CD4-positive, alpha-beta T cell (primary cell): Measurements from ENCODE around the gene SH3RF3. TPM values are rescaled to one million over a fixed set of nuclear protein-coding genes. Genes with fewer than 3 reads are reported as not detected.

ENCODE experiments used
- ATAC-seq: fragments of 200-7000 bp; cut with Tn5 transposase; one replicate; pipeline ENCODE4 v1.10.0; 2022; ENCODE audit warnings: mild to moderate bottlenecking; ENCODE audit not compliant: poor library complexity
- CTCF ChIA-PET: fragments of 350-600 bp; sonication (Branson Sonifier 250); formaldehyde crosslinking; loops from one replicate; lab custom pipeline; 2021; ENCODE audit warnings: antibody characterized with exemption, inconsistent platforms; lab: Charles Lee
- POLR2A ChIA-PET: fragments of 350-600 bp; sonication (Branson Sonifier 250); formaldehyde crosslinking; loops from one replicate; lab custom pipeline; 2021; ENCODE audit warnings: antibody characterized with exemption, inconsistent platforms; lab: Charles Lee
- DNase-seq, 14 experiments: peaks; one replicate each; pipeline ENCODE4 v3.0.0-alpha.2; 2013 to 2020; ENCODE audit warnings: mixed read lengths in 2 of 14
- H3K27ac ChIP-seq, 2 donors: one replicate each; pipeline versions ENCODE4 v1.5.1 to v1.7.0; 2013; ENCODE audit warnings: low read length in 2 of 2, low read depth in 1 of 2, mild to moderate bottlenecking in 1 of 2
- H3K27me3 ChIP-seq, 2 experiments: 1 replicate in 1 of 2; 2 replicates in 1 of 2; pipeline versions ENCODE4 v1.6.1 to v1.7.0; 2013; ENCODE audit warnings: low read length in 2 of 2, control low read depth in 1 of 2, mild to moderate bottlenecking in 1 of 2, moderate library complexity in 1 of 2; ENCODE audit not compliant: insufficient read depth in 2 of 2, control insufficient read depth in 1 of 2
- H3K36me3 ChIP-seq: one replicate; pipeline ENCODE4 v1.6.1; 2013; ENCODE audit warnings: low read length, control low read depth; ENCODE audit not compliant: insufficient read depth
- H3K4me1 ChIP-seq: one replicate; pipeline ENCODE4 v1.6.1; 2013; ENCODE audit warnings: low read length, control low read depth; ENCODE audit not compliant: insufficient read depth
- H3K4me3 ChIP-seq: one replicate; pipeline ENCODE4 v1.5.1; 2013; ENCODE audit warnings: mild to moderate bottlenecking, low read length, moderate library complexity
- H3K9me3 ChIP-seq, 2 experiments: 1 replicate in 1 of 2; 2 replicates in 1 of 2; pipeline versions ENCODE4 v1.6.1 to v1.7.0; 2013; ENCODE audit warnings: low read length in 2 of 2, mild to moderate bottlenecking in 2 of 2, control low read depth in 1 of 2, moderate library complexity in 1 of 2; ENCODE audit not compliant: control insufficient read depth in 1 of 2, insufficient read depth in 1 of 2
- H3K27ac Mint-ChIP-seq: one replicate; pipeline ENCODE4 v1.8.0; 2020; ENCODE audit warnings: mixed read lengths
- H3K27me3 Mint-ChIP-seq: one replicate; pipeline ENCODE4 v1.8.0; 2021; ENCODE audit warnings: mixed read lengths
- H3K36me3 Mint-ChIP-seq: one replicate; pipeline ENCODE4 v1.8.0; 2021; ENCODE audit warnings: low read depth, mixed read lengths
- H3K4me1 Mint-ChIP-seq: one replicate; pipeline ENCODE4 v1.8.0; 2021; ENCODE audit warnings: low read depth, mixed read lengths
- H3K4me3 Mint-ChIP-seq: one replicate; pipeline ENCODE4 v1.8.0; 2020; ENCODE audit warnings: mild to moderate bottlenecking, mixed read lengths
- H3K9me3 Mint-ChIP-seq: one replicate; pipeline ENCODE4 v1.8.0; 2020; ENCODE audit warnings: mixed read lengths
- intact Hi-C, 2 experiments: fragments of 100-400 bp; cut with DNase I in 1 of 2; cut with micrococcal nuclease in 1 of 2; formaldehyde crosslinking; loops; one replicate each; pipeline versions ENCODE4 v1.15.1 to v1.9.0; 2023 to 2025; cut with DNase I, micrococcal nuclease
- total RNA-seq, 174 experiments: library from RNA in 2 of 174; stranded (reverse) in 2 of 174; gene quantifications; one replicate each; pipeline ENCODE4 v1.2.3 and lab custom pipeline; 2021 to 2026
- TF ChIP-seq, protein P1 (sequence below): fragments of 200-600 bp; IDR thresholded peaks from one replicate; pipeline ENCODE4 v1.8.0; 2022; ENCODE audit warnings: antibody characterized with exemption, mild to moderate bottlenecking

SH3RF3 gene
- total RNA-seq, 2 experiments from 2014 or later: 5.2 to 5.9 TPM

DNA sequence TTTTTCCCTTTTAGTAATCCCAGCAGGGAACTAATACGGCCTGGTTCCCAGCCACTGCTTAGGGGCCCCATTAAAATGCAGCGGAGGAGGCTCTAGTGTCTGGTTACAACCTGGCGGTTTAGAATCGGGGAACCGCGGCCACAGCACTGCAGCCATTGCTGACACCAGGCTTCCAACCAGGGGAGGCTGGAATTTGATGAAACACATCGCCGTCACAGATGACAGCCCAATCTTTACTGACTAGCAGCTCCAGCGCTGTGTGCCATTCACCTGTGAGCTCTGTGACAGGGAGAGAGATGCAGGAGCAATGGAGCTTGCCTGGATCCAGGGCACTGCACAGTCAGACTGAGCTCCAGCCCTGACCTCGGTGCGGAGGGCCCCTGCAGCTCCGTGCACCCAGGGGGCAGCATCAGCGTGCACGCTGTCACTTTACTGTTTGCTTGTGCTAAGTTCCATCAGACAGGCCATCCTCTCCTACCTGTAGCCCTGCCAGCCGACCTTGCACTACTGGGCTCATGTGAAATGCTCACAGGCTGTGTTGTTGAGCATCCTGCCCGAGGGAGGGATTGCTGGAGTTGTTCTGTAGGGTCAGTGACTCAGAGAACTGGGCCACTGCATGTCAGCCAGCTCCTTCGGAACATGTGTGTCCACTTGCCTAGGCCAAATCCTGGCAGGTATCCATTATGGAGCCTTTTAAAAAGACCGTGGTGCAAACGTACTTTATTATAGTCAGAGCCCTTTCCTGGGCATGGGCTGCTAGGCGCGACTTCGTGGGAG, 281.2 kb downstream of the SH3RF3 start:
- Mint-ChIP-seq H3K9me3 (no peaks in the 10 kb centered on the region), H3K27ac (no peak overlapping the region), H3K27me3 (no peaks in the 10 kb centered on the region), H3K36me3 (no peaks in the 10 kb centered on the region), H3K4me3 (no peak overlapping the region), H3K4me1 (no peaks in the 10 kb centered on the region)
- ATAC-seq (no peak), DNase-seq (no peak)
- Histone ChIP-seq H3K4me1 (no peaks in the 10 kb centered on the region), H3K36me3 (no peaks in the 10 kb centered on the region), H3K4me3 (no peak overlapping the region), H3K9me3 (no peaks in the 10 kb centered on the region), H3K27me3 (no peaks in the 10 kb centered on the region), H3K27ac (no peak overlapping the region)
- ChIA-PET CTCF (no interaction called here), POLR2A (no interaction called here)
- TF ChIP-seq, protein P1, sequence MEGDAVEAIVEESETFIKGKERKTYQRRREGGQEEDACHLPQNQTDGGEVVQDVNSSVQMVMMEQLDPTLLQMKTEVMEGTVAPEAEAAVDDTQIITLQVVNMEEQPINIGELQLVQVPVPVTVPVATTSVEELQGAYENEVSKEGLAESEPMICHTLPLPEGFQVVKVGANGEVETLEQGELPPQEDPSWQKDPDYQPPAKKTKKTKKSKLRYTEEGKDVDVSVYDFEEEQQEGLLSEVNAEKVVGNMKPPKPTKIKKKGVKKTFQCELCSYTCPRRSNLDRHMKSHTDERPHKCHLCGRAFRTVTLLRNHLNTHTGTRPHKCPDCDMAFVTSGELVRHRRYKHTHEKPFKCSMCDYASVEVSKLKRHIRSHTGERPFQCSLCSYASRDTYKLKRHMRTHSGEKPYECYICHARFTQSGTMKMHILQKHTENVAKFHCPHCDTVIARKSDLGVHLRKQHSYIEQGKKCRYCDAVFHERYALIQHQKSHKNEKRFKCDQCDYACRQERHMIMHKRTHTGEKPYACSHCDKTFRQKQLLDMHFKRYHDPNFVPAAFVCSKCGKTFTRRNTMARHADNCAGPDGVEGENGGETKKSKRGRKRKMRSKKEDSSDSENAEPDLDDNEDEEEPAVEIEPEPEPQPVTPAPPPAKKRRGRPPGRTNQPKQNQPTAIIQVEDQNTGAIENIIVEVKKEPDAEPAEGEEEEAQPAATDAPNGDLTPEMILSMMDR: no peak
- intact Hi-C loops: no loop called here

DNA sequence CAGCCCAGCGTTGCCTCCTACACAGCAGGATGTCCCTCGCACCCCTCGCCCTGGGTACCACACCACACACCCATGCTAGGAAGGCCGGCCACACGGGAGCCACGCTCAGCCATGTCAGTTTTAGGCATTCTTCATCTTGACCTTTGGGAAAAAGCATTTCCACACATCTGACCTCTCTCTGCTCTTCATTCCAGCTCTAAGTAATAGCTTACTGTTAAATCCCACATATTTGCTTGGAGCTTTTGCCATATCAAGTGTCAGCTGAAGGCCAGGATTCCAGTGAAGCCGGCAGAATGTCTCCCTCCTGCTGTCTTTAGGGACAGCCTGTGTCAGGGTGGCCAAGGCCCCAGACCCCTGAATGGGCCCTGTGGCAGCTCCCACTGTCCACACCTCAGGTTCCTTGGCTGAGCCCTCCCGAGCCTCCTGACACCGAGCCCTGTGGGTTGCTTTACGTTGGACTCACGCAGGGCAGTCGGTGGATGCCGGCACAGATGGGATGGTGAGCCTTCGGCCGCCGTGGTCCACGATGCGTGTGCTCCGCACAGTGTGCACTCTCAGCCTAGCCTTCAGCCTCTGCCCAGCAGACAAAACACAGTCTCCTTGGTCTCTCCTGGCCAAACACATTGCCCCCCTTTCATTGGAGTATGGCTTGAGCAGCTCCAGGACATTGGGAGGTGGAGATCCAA, 282.8 kb downstream of the SH3RF3 start:
- TF ChIP-seq, protein P1: no peak
- DNase-seq: no peak
- H3K36me3 Mint-ChIP-seq: no peaks in the 10 kb centered on the region
- no peaks in the 10 kb centered on the region for H3K27me3 Mint-ChIP-seq
- CTCF ChIA-PET: no interaction called here
- no peak for ATAC-seq
- H3K4me3 Mint-ChIP-seq: no peak overlapping the region
- Histone ChIP-seq H3K27me3 (no peaks in the 10 kb centered on the region), H3K4me1 (no peaks in the 10 kb centered on the region), H3K36me3 (no peaks in the 10 kb centered on the region), H3K4me3 (no peak overlapping the region), H3K9me3 (no peaks in the 10 kb centered on the region), H3K27ac (no peak overlapping the region)
- no peaks in the 10 kb centered on the region for H3K4me1 Mint-ChIP-seq
- no peak overlapping the region for H3K27ac Mint-ChIP-seq
- H3K9me3 Mint-ChIP-seq: no peaks in the 10 kb centered on the region
- intact Hi-C loops: no loop called here
- POLR2A ChIA-PET: no interaction called here

DNA sequence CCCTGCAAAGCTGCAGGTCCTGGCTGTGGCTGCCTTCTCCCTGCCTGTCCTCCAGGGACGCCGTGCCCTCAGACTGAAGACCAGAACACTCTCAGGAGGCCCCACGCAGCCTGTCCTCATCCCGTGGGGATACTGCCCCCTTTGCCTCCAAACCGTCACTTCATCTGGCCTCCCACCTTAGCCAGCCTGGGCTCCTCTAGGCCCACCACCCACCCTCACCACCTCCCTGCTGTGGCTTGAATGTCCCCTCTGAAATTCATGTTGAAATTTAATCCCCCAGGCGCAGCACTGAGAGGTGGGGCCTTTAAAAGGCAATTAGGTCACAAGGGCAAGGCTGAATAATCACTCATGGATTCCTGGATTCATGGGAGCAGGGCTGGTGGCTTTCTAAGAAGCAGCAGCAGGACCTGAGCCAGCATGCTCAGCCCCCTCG, 286.6 kb downstream of the SH3RF3 start:
- ATAC-seq (no peak), DNase-seq (no peak)
- Histone ChIP-seq H3K27me3 (no peaks in the 10 kb centered on the region), H3K27ac (no peak overlapping the region), H3K4me3 (no peak overlapping the region), H3K4me1 (no peaks in the 10 kb centered on the region), H3K9me3 (no peaks in the 10 kb centered on the region), H3K36me3 (no peaks in the 10 kb centered on the region)
- Mint-ChIP-seq H3K36me3 (peaks cover 4% of the 10 kb centered on the region), H3K27ac (no peak overlapping the region), H3K27me3 (no peaks in the 10 kb centered on the region), H3K9me3 (no peaks in the 10 kb centered on the region), H3K4me3 (no peak overlapping the region), H3K4me1 (no peaks in the 10 kb centered on the region)
- intact Hi-C loops: no loop called here
- TF ChIP-seq, protein P1: no peak
- POLR2A ChIA-PET: no interaction called here
- CTCF ChIA-PET: no interaction called here
